Neural cell (in vitro differentiated cells): ENCODE results near the gene PHPT1.

ENCODE experiments used
- CTCF ChIP-seq: fragments of 450-650 bp; IDR thresholded peaks from 2 replicates; pipeline ENCODE4 v1.5.1; 2014; ENCODE audit warnings: antibody characterized with exemption, mild to moderate bottlenecking, moderate library complexity; ENCODE audit not compliant: poor library complexity, severe bottlenecking
- EZH2 ChIP-seq: fragments of 200-600, 300-800 bp; shearing (Covaris generic), sonication (generic); IDR thresholded peaks from 2 replicates; pipeline ENCODE4 v1.6.1; 2014; ENCODE audit warnings: antibody characterized with exemption, low read length, borderline replicate concordance, mild to moderate bottlenecking; ENCODE audit not compliant: insufficient read depth, poor library complexity, severe bottlenecking
- RAD21 ChIP-seq: fragments of 450-650 bp; conservative IDR thresholded peaks from 2 replicates; pipeline ENCODE4 v1.6.1; 2014; ENCODE audit warnings: antibody characterized with exemption, mild to moderate bottlenecking, moderate library complexity

- TF ChIP-seq CTCF (no peak), RAD21 (no peak), EZH2 (no peak)
Observed at GRCh38 chr9:136882109-136882946, 33.1 kb downstream of the PHPT1 start.
